Measurements from ENCODE around the gene MTARC2.

GRCh38 chr1:220764757-220765156 is 16.6 kb downstream of the MTARC2 start:
- TF ChIP-seq POLR2A (IDR thresholded peaks at IDR 0.05): no peak
- TF ChIP-seq CTCF (IDR thresholded peaks at IDR 0.05): no peak

All from right lobe of liver (tissue), 4 donors.